ENCODE measurements around the gene POLR2A. TPM values are rescaled to one million over a fixed set of nuclear protein-coding genes. Genes with fewer than 3 reads are reported as not detected.
A peak's percentile ranks its signal among the peaks of the same experiment; 100 is the strongest.

Gene POLR2A
- total and polyA plus RNA-seq, 2 of the 13 experiments (the other 11 are each of a cell fraction or from before 2014, with no cell fraction given), result 17.8 to 18.3 TPM

DNA sequence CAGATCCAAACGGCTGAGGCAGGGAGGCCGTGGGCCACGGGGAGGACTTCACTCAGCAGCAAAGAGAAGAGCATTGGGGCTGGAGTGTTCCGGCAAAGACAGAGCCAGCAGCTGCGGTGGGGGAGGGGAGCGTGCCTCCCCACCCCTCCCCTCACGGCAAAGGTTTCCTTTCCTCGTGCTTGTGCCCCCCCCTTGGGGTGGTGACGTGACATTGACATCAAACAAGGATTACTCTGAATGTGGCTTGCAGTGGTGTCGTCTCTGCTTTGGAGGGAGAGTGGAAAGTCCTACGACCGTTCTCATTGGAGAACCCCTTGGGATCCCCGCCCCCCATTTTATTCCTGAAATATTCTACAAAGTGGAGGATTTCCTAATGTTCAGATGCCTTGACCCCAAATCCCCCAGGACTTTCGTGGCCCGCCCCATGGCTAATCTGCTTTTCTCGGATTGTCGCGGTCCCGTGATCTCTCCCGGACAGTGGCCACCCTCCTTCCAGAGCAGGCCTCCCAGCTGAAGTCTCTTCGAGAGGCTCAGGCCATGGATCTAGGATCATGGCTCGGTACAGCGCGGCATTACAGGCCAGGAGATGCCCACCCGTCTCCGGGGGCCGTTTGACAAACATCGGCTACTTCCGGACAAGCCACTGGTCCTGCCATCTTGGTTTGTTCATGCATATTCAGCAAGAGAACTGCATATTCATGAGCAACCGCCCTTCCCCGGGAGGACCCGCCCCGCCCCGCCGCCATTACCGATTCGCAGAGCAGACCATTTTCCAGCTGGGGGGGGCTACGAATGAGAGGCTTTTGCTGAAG, 705 bp upstream of the POLR2A start (continued):
- TF ChIP-seq, protein P1, sequence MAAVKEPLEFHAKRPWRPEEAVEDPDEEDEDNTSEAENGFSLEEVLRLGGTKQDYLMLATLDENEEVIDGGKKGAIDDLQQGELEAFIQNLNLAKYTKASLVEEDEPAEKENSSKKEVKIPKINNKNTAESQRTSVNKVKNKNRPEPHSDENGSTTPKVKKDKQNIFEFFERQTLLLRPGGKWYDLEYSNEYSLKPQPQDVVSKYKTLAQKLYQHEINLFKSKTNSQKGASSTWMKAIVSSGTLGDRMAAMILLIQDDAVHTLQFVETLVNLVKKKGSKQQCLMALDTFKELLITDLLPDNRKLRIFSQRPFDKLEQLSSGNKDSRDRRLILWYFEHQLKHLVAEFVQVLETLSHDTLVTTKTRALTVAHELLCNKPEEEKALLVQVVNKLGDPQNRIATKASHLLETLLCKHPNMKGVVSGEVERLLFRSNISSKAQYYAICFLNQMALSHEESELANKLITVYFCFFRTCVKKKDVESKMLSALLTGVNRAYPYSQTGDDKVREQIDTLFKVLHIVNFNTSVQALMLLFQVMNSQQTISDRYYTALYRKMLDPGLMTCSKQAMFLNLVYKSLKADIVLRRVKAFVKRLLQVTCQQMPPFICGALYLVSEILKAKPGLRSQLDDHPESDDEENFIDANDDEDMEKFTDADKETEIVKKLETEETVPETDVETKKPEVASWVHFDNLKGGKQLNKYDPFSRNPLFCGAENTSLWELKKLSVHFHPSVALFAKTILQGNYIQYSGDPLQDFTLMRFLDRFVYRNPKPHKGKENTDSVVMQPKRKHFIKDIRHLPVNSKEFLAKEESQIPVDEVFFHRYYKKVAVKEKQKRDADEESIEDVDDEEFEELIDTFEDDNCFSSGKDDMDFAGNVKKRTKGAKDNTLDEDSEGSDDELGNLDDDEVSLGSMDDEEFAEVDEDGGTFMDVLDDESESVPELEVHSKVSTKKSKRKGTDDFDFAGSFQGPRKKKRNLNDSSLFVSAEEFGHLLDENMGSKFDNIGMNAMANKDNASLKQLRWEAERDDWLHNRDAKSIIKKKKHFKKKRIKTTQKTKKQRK (IDR thresholded peaks at IDR 0.05; ENCODE audit: low read length), result no peak
- TF ChIP-seq, protein P2, sequence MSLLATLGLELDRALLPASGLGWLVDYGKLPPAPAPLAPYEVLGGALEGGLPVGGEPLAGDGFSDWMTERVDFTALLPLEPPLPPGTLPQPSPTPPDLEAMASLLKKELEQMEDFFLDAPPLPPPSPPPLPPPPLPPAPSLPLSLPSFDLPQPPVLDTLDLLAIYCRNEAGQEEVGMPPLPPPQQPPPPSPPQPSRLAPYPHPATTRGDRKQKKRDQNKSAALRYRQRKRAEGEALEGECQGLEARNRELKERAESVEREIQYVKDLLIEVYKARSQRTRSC (CRISPR knock-in tag; IDR thresholded peaks at IDR 0.05; ENCODE audit: low read depth), result peak; percentile 28; the same call in 1 of the 2 replicates
- TF ChIP-seq ADNP (CRISPR knock-in tag; IDR thresholded peaks at IDR 0.05) (no peak), DNMT3B (CRISPR knock-in tag; conservative IDR thresholded peaks at IDR 0.05) (no peak), ATM (IDR thresholded peaks at IDR 0.05; ENCODE audit: borderline replicate concordance) (no peak), ELF4 (CRISPR knock-in tag; IDR thresholded peaks at IDR 0.05; ENCODE audit: borderline replicate concordance) (peak; percentile 30; the same call in 1 of the 2 replicates), CREM (IDR thresholded peaks at IDR 0.05) (peak; percentile 84), CREM (CRISPR knock-in tag; IDR thresholded peaks at IDR 0.05) (no peak), ZNF768 (CRISPR knock-in tag; IDR thresholded peaks at IDR 0.05) (no peak), RXRB (CRISPR knock-in tag; IDR thresholded peaks at IDR 0.05; ENCODE audit: borderline replicate concordance) (peak; percentile 7; the same call in 1 of the 2 replicates), CBFB (CRISPR knock-in tag; IDR thresholded peaks at IDR 0.05) (peak; percentile 6; the same call in 1 of the 2 replicates), ZNF766 (CRISPR knock-in tag; IDR thresholded peaks at IDR 0.05; ENCODE audit: borderline replicate concordance) (no peak), ZFY (CRISPR knock-in tag; IDR thresholded peaks at IDR 0.05) (no peak; the same call in 1 of the 2 replicates), IRX3 (CRISPR knock-in tag; IDR thresholded peaks at IDR 0.05; ENCODE audit: borderline replicate concordance, low read depth) (no peak), ZFYVE20 (CRISPR knock-in tag; IDR thresholded peaks at IDR 0.05; ENCODE audit: borderline replicate concordance, low read depth) (no peak; the same call in 1 of the 2 replicates), REL (CRISPR knock-in tag; conservative IDR thresholded peaks at IDR 0.05) (no peak), GATAD2A (CRISPR knock-in tag; IDR thresholded peaks at IDR 0.05) (0 out of 2 replicates have a peak, but pooled peaks have one; percentile 40), SP1 (IDR thresholded peaks at IDR 0.05) (no peak), SP1 (CRISPR knock-in tag; IDR thresholded peaks at IDR 0.05) (no peak), GTF3A (CRISPR knock-in tag; conservative IDR thresholded peaks at IDR 0.05) (no peak)
- TF ChIP-seq, protein P3, sequence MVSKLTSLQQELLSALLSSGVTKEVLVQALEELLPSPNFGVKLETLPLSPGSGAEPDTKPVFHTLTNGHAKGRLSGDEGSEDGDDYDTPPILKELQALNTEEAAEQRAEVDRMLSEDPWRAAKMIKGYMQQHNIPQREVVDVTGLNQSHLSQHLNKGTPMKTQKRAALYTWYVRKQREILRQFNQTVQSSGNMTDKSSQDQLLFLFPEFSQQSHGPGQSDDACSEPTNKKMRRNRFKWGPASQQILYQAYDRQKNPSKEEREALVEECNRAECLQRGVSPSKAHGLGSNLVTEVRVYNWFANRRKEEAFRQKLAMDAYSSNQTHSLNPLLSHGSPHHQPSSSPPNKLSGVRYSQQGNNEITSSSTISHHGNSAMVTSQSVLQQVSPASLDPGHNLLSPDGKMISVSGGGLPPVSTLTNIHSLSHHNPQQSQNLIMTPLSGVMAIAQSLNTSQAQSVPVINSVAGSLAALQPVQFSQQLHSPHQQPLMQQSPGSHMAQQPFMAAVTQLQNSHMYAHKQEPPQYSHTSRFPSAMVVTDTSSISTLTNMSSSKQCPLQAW (CRISPR knock-in tag; IDR thresholded peaks at IDR 0.05), result peak; percentile 65; the same call in 1 of the 2 replicates
- TF ChIP-seq, protein P4, sequence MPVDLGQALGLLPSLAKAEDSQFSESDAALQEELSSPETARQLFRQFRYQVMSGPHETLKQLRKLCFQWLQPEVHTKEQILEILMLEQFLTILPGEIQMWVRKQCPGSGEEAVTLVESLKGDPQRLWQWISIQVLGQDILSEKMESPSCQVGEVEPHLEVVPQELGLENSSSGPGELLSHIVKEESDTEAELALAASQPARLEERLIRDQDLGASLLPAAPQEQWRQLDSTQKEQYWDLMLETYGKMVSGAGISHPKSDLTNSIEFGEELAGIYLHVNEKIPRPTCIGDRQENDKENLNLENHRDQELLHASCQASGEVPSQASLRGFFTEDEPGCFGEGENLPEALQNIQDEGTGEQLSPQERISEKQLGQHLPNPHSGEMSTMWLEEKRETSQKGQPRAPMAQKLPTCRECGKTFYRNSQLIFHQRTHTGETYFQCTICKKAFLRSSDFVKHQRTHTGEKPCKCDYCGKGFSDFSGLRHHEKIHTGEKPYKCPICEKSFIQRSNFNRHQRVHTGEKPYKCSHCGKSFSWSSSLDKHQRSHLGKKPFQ (CRISPR knock-in tag; IDR thresholded peaks at IDR 0.05; ENCODE audit: insufficient replicate concordance), result no peak
- TF ChIP-seq, protein P5, sequence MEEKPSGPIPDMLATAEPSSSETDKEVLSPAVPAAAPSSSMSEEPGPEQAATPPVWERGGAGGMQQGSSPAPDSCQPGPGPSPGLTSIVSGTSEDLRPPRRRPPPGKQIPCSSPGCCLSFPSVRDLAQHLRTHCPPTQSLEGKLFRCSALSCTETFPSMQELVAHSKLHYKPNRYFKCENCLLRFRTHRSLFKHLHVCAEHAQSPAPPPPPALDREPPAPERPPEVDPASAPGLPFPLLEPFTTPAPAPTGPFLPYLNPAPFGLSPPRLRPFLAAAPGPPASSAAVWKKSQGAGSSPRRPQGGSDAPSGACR (CRISPR knock-in tag; IDR thresholded peaks at IDR 0.05), result peak; percentile 83

All from HepG2 (cell line).